K562 (cell line): Measurements from ENCODE around the gene IL17RC. TPM values are rescaled to one million over a fixed set of nuclear protein-coding genes. Genes with fewer than 3 reads are reported as not detected.

Source experiments
- CC2D1A ChIP-seq: fragments of 450-650 bp; IDR thresholded peaks from 2 replicates; pipeline ENCODE4 v1.6.1; 2017; ENCODE audit warnings: mild to moderate bottlenecking
- CEBPB ChIP-seq: fragments of 450-650 bp; IDR thresholded peaks from 2 replicates; pipeline ENCODE4 v1.6.1; 2016; ENCODE audit warnings: missing genetic modification characterization, missing compliant biosample characterization
- CEBPZ ChIP-seq: fragments of 150-350 bp; IDR thresholded peaks from 2 replicates; pipeline ENCODE4 v1.6.1; 2014; ENCODE audit warnings: low read depth, mild to moderate bottlenecking, low read length, borderline replicate concordance
- CREB3 ChIP-seq: fragments of 450-650 bp; conservative IDR thresholded peaks from 2 replicates; pipeline ENCODE4 v1.6.1; 2016; ENCODE audit warnings: missing genetic modification characterization, low read depth, mild to moderate bottlenecking, missing compliant biosample characterization, moderate library complexity
- ESRRB ChIP-seq: fragments of 250-450 bp; sonication (Bioruptor Pico); IDR thresholded peaks from 2 replicates; pipeline ENCODE4 v1.5.0; 2020; ENCODE audit warnings: mild to moderate bottlenecking, moderate library complexity, borderline replicate concordance
- ETV5 ChIP-seq: sonication (generic); formaldehyde crosslinking; IDR thresholded peaks from 2 replicates; pipeline ENCODE4 v1.4.0; 2020; ENCODE audit warnings: low read depth, mild to moderate bottlenecking, missing genetic modification reagents
- GTF3C2 ChIP-seq: IDR thresholded peaks from 3 replicates; pipeline ENCODE4 v1.6.1; 2011; ENCODE audit warnings: borderline replicate concordance, mild to moderate bottlenecking, moderate library complexity; ENCODE audit not compliant: insufficient read length; ENCODE audit errors: extremely low read depth
- KLF10 ChIP-seq: fragments of 250-450 bp; sonication (Bioruptor Pico); IDR thresholded peaks from 2 replicates; pipeline ENCODE4 v1.6.1; 2021; ENCODE audit warnings: matching md5 sums
- MAFK ChIP-seq: IDR thresholded peaks from 2 replicates; pipeline ENCODE4 v1.6.1; 2011; ENCODE audit warnings: low read length, improper control_type of control experiment
- POLR2G ChIP-seq: fragments of 200-400 bp; formaldehyde crosslinking; IDR thresholded peaks from 2 replicates; pipeline ENCODE4 v1.6.1; 2017; ENCODE audit warnings: low read depth, mild to moderate bottlenecking, antibody characterized with exemption, low read length, moderate library complexity
- POLR3G ChIP-seq: IDR thresholded peaks from 2 replicates; pipeline ENCODE4 v1.6.1; 2011; ENCODE audit not compliant: insufficient read length, insufficient replicate concordance; ENCODE audit errors: extremely low read depth
- RCOR1 ChIP-seq, 2 experiments: IDR thresholded peaks; 2 replicates each; pipeline ENCODE4 v1.6.1; 2012; ENCODE audit warnings: low read depth in 2 of 2, low read length in 2 of 2, borderline replicate concordance in 1 of 2, improper control_type of control experiment in 1 of 2
- SRF ChIP-seq, 2 experiments: fragments of 250-450, 450-650 bp in 1 of 2; sonication (Bioruptor Pico) in 1 of 2; sonication (generic) in 1 of 2; formaldehyde crosslinking; IDR thresholded peaks; 2 replicates each; pipeline versions ENCODE4 v1.5.0 to v1.5.1; 2020 to 2022; ENCODE audit warnings: mild to moderate bottlenecking in 1 of 2, missing genetic modification reagents in 1 of 2
- TBP ChIP-seq: optimal IDR thresholded peaks from 2 replicates; pipeline ENCODE3; 2011; ENCODE audit warnings: low read depth, low read length, improper control_type of control experiment
- TEAD2 ChIP-seq: fragments of 450-650 bp; IDR thresholded peaks from 2 replicates; pipeline ENCODE4 v1.6.1; 2016; ENCODE audit warnings: missing genetic modification characterization, control low read depth, missing compliant biosample characterization
- VEZF1 ChIP-seq: fragments of 200-800 bp; sonication (Bioruptor generic); IDR thresholded peaks from 2 replicates; pipeline ENCODE4 v1.6.1; 2017; ENCODE audit warnings: missing genetic modification characterization, missing compliant biosample characterization
- polyA plus RNA-seq, 8 experiments: library from polyadenylated mRNA; depleted of rRNA in 4 of 8; stranded (reverse) in 5 of 8; unstranded in 3 of 8; fragments of >200 nt; fragmentation: Nextera tagmentation in 2 of 8; fragmentation: Illumina TruSeq in 1 of 8; extraction: Ambion mirVana in 2 of 8; extraction: Trizol in 1 of 8; gene quantifications; 2 replicates each; pipeline versions ENCODE4 v1.2.1 to v1.2.3, GENCODE V29; 2011 to 2014; ENCODE audit warnings: inconsistent platforms in 1 of 8, missing spikeins in 1 of 8
- total RNA-seq, 7 experiments: library from RNA; depleted of rRNA in 6 of 7; stranded (reverse); fragments of >200 nt in 6 of 7; fragmentation: Illumina TruSeq in 2 of 7; extraction: Trizol in 2 of 7; gene quantifications; 2 replicates each; pipeline versions ENCODE4 v1.2.1 to v1.2.3, GENCODE V29; 2011 to 2021; ENCODE audit warnings: low replicate concordance in 1 of 7

IL17RC gene
- total and polyA plus RNA-seq, 9 of the 15 experiments (the other 6 are each of a cell fraction or from before 2014, with no cell fraction given): 0.15 to 11.4 (median 7.1) TPM; not detected in 1

GRCh38 chr3:9916734-9917680 lies at the start of gene IL17RC (continued):
- TF ChIP-seq CREB3 (no peak), GTF3C2 (no peak), VEZF1 (CRISPR knock-in tag) (peak; percentile 57; the same call in 1 of the 2 replicates), MAFK (no peak), CC2D1A (no peak), TBP (peak; percentile 62), TEAD2 (tag) (no peak), ETV5 (no peak), SRF (CRISPR knock-in tag; IDR thresholded peaks at IDR 0.05) (peak in 1 of 2 experiments; percentile 82; a peak in 2 of 4 replicates), POLR2G (peak; percentile 71), POLR3G (no peak), KLF10 (no peak), RCOR1 (IDR thresholded peaks at IDR 0.05; ENCODE audit: borderline replicate concordance in 1 of 2, low read depth in 2 of 2, low read length in 2 of 2) (0 out of 4 replicates have a peak, but pooled peaks of 1 of the 2 experiments have one; percentile 10), CEBPB (tag) (no peak), CEBPZ (no peak), ESRRB (no peak)
